Gastroesophageal sphincter (tissue), 2 donors: ENCODE results near the gene SNIP1.
"Not testable (repeated sequence)": the region's sequence is repeated elsewhere in the genome, so short reads cannot be mapped to it uniquely, and the experiment has no call there.

ENCODE experiments used
- EP300 ChIP-seq: sonication (generic); formaldehyde crosslinking; IDR thresholded peaks from one replicate; pipeline ENCODE4 v1.6.1; 2017; ENCODE audit warnings: antibody characterized with exemption, mild to moderate bottlenecking
- POLR2AphosphoS5 ChIP-seq: sonication (generic); formaldehyde crosslinking; IDR thresholded peaks from one replicate; pipeline ENCODE4 v1.6.1; 2017; ENCODE audit warnings: antibody characterized with exemption

GRCh38 chr1:37518241-37518640, 35.9 kb downstream of the SNIP1 start:
- not testable (repeated sequence) for TF ChIP-seq EP300, POLR2AphosphoS5
